NCI-H1436 (cell line): Measurements from ENCODE around the gene RNF38.
"Not testable (repeated sequence)": the region's sequence is repeated elsewhere in the genome, so short reads cannot be mapped to it uniquely, and the experiment has no call there.

Source experiments
- DNase-seq: peaks from one replicate; lab custom pipeline; 2025; lab: John Stamatoyannopoulos, UW

RNF38 gene

DNA sequence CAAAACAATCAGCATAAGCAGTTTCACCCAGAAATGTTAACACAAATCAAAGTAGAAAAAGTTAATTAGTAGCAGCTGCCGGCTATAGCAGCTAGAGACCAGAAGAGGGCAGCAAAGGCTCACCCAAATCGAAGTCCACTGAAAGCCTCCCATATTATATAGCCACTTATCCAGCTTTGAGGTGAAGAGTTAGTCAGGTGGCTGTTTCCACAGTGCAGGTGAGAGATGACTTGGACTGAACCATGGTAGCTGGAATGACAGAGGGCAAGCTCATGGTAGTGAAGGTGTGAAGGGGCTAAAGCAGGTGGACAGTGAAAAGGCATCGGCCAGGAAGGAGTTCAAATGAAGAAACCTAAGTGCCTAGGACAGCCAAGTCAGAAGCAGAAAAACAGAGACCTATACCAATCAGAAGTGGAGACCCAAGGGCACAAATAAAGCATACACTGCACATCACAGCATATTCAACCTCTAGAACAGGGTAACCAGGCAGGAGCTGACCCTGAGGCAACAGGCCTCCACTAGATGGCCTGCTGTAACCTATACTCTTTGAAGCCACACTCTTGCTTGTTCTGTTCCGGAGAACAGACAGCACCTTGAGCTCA lies 7.2 kb upstream of the RNF38 start:
- peak; percentile 75 for DNase-seq

DNA sequence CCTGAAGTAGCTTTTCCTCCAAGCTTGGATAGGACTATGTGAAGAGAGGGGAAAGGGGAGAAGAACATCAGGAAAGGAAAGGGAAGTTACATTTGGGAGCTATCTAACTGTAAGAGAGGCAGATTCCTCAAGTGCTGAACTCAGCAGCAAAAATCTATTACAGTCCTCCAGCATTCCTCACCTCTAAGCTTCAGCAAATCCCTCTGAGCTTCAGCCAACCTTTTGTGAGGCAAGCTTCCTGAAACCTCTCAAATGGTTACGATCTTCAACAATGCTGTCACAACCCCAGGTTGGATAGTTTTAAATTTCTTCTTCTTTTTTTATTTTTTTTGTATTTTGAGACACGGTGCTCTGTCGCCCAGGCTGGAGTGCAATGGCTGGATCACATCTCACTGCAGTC lies 2.5 kb upstream of the RNF38 start:
- DNase-seq, result no peak

DNA sequence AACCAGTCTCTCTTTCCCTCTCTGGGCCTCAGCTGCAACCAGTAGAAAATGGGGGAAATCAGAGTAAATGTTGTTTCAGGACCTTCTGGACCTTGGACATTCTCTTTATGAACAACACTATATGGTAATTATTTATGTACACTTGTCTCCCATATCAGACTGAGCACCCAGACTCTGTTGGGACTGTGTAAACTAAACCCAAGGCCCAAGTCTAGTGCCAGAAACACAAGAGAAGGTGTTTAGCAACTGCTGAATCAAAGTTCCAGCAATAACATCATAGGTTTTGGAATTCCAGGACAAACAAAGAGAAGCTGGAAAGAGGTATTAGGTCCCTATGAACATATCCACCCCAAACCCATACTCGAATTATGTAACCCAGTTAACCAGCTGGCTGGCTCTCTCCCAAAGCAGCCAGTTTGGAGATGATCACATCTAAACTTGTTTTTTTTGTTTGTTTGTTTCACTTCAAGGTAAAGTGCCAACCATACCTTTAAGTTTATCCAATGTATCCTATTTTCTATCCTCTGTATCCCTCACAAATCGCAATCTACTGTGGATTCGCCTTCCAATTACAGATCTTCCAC lies 1.9 kb upstream of the RNF38 start:
- DNase-seq, result no peak

DNA sequence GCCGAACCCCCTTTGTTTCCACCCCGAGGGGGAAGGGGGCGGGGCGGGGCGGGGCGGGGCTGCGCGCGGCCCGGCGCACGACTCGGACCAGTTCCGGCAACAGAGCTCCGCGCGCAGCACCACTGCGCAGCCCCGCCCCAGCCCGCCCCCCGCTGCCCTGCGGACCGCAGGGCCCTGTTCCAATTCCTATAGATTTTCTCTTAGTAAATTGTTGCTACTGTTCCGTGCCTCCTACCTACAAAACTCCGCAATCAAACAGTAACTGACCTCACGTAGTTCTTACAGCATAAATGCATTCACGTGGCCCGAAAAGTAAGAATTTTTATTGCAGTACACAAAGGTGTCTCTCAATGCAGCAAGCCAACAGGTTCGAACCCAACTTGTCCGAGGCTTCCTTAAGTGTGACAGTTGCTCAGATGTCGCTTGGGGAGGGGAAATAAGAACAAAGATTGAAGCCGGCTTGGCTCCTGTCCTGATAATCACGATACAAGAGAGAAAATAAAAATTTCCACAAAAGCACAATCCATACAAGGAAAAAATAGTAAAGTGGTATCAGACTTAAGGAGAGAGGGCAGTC lies 1.2 kb upstream of the RNF38 start:
- DNase-seq, result peak; percentile 84

DNA sequence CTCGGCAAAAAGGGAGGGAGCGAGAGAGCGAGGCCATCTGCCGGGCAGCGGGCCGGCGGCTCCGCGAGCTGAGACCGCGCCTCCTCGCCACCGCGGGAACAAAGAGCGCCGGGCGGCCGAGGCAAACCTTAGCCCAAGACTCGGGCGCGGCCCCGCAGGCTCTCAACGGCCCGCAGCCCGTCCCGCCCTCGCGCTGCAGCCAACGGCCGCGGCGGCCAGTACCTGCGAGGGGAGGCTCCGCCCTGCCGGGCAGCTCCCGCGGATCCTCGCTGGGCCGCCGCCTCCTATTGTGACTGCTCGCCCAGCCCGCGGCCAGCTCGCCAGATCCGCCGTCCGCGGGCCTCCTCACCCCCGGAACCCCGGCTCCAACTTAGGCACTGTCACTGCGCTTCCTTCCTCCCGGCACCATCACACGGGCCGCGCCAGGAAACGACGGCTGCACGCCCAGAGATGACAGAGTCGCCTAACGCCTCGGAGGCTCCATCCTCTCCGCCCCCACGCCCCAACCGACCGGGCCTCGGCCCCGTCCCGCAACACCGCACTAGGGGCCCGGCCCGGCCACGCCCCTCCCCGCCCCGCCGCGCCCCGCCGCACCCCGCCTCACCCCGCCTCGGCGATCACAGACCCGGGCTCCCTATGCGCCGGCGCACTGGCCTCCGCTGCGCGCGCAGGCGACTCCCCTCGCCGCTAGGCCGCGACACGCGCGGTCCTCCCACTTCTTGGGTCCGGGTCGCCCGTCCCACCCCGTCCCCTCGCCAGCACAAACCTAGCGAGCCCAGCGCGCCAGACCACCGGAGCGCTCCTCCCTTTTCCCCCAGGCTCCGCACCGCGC lies 479 bp upstream of the RNF38 start:
- peak; percentile 84 for DNase-seq

DNA sequence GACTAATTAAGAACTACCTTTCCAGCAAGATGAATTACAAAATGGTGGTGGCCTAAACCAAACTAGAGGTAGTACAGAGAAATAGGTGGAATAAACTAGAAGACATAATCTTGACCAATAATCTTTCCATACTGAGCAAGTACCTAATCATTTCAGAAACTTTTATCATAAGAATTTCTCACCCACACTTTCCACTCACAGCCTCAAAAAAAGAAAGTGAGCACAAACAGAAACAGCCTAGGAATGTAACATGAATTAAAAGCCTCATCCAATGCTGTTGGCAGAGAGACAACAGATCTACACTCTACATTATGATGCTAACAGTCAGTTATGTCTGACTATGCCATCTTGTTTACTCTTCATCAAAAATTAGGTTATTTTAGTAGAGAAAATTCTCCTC lies 1.3 kb downstream of the RNF38 start:
- no peak for DNase-seq

DNA sequence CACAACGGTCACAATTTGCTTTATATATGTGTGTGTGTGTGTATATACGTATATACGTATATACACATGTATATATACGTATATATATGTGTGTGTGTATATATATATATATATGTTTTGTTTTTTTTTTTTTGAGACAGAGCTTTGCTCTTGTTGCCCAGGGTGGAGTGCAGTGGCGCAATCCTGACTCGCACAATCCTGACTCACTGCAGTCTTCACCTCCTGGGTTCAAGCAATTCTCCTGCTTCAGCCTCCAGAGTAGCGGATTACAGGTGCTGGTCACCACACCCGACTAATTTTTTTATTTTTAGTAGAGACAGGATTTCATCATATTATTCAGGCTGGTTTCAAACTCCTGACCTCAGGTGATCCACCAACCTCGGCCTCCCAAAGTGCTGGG lies 3.1 kb downstream of the RNF38 start:
- no peak for DNase-seq

DNA sequence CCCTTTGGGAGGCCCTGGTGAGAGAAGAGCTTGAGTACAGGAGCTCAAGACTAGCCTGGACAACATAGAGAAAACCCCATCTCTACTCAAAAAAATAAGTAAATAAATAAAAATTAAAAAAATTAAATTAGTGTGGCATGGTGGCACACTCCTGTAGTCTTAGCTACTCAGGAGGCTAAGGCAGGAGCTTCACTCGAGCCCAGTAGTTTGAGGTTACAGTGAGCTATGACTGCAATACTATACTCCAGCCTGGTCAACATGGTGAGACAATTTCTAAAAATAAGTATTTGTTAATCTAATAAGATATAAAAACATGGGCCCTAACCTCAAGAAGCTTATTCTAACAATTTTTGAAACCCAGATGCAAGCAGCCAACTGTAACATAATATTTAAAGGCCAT lies 7.6 kb downstream of the RNF38 start:
- DNase-seq, result no peak

DNA sequence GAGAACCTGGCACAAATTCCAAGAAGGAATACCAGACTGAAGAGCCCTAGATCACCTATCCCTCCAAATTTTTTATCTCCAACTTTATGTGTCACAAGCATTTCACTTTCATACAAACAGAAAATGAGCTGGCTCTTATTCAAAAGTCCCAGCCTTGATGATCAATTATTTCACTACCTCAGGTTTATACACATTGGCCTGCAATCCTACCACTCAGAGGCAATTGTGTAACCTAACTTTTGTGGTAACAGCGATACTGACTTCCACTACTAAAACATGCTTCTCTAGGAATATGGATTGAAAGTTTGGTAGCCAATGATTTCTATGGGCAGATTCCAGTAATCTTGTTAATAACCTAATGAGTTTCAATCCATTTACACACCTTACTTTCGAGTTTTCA lies 10.5 kb downstream of the RNF38 start:
- DNase-seq, result no peak

DNA sequence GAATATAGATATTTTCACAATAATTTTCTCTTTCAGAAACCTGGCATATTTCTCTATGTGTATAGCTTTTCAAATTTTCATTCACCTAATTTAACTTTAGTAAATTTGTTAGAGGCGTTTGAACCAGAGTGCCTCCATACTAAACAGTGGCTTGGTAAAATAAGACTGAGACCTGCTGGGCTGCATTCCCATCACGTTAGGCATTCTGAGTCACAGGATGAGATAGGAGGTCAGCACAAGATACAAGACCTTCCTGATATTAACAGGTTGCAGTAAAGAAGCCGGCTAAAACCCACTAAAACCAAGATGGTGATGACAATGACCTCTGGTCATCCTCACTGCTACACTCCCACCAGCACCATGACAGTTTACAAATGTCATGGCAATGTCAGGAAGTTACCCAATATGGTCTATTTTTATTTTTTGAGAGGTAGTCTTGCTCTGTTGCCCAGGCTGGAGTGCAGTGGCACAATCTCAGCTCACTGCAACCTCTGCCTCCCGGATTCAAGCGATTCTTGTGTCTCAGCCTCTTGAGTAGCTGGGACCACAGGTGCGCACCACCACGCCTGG lies 13.6 kb downstream of the RNF38 start:
- not testable (repeated sequence) for DNase-seq

DNA sequence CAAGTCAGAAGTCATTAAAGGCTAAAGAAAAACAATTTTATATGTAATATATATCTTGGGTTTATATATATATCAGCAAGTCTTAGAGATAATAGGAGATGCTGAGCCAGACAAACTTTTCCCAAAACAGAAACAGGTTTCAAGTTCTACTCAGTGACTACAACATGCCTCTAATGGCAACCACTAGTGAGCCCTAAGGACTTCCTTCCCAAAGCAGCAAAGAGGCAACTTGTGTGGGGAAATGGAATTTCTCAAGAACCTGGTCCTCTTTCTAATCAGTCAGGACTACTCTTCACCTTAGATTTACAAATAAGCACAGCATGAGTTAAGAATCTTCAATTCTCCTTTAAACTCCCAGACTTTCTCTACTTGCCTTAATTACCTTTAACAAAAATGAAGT lies 17.6 kb downstream of the RNF38 start:
- DNase-seq, result no peak

DNA sequence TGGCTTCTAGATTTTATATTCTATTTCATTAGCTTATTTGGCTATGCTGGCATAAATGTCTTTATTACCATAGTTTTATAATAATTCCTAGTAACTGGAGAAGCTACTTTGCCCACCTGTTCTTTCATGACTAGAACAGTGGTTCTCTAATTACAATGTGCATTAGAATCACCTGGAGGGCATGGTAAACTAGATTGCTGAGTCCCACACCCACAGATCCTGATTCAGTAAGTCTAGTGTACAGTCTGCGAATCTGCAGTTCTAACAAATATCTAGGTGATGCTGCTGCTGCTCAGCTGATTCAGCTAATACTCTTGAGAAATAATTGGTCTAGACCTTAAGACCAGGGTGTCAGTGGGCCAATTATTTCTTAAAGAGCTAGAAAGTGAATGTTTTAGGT lies 35.5 kb downstream of the RNF38 start:
- DNase-seq, result no peak

DNA sequence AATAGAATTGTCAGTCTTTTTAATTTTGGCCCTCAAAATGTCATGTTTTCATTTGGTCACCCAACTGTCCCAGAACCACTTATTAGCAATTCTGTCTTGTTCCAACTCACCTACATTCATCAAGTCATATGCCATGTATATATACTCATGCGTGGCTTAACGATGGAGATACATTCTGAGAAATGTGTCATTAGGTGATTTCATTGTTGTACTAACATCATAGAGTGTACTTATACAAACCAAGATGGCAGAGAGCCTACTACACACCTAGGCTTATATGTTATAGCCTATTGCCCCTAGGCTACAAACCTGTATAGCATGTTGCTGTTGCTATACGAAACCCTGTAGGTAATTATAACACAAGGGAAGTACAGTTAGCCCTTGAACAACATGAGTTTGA lies 36.6 kb downstream of the RNF38 start:
- DNase-seq, result no peak

DNA sequence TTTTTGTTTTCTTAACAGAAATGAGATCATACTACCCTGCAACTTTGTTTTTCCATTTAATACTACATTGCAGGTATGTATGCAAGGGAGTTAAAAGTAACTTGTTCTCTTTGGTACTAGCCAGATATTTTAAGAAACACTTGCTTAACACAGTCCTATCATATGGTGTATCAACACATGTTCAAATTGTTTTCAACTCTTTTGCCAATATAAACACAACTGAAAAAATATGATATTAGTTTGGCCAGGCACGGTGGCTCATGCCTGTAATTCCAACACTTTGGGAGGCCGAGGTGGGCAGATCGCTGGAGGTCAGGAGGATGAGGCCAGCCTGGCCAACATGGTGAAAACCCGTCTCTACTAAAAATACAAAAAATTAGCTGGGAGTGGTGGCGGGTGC lies 41.6 kb downstream of the RNF38 start:
- DNase-seq, result no peak

DNA sequence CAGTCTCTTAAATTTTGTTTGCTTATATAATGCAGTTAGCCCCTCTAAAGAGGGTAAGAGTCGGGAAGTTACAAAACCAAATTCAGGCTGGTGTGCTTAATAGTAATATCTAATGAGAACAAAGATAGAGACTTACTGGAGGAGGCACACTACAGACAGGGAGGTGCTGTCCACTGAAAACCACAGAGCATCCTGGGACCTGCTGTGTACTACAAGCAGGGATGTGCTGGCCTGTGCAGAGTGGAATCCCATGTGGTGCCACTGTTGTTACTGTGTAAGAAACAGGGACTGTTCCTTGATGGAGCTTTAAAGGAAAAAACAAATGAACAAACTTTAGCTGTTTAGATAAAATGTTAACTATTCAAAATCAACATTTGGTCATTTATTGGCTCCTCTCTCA lies 42.4 kb downstream of the RNF38 start:
- DNase-seq, result no peak

DNA sequence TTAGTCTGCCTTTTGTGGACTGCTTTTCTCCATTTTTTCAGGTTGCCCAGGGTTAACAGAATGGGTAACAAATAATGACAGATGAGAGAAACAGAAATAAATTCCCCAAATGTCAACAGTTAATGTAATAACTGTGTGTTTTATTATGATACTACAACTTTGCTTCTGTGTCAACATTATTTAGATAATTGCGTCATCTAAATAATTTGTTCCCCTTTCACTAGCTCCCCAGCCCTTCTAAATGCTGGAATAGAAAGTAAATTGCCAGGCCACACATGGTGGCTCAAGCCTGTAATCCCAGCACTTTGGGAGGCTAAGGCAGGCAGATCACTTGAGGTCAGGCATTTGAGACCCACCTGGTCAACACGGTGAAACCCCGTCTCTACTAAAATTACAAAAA lies 53.5 kb downstream of the RNF38 start:
- no peak for DNase-seq

DNA sequence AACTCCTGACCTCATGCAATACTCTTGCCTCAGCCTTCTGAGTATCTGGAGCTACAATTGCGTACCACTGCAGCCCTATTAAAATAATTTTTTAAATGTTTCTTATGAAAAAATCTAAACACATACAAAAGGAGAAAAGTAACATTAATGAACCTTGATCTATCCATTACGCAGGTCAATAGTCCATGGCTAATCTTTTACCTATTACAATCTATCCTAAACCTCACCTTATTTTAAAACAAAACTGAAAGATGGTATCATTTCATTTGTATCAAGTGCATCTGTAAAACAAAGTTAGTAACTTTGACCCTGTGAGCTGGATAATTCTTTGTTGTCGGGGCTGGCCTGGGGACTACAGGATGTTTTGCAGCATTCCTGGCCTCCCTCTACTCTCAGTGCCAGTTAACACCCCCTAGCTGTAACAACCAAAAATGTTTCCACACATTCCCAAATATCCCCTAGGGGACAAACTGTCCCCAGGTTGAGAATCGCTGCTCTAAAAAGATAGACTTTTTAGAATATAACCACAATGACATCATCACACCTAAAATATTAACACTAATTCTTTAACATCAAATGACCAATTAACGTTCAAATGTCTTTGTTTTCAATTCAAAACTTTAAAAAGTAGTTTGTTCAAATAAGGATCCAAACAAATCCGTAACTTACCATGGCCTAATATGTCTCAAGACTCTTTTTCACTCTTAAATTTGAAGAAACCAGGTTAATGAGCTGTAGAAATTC lies 54.8 kb downstream of the RNF38 start:
- no peak for DNase-seq

DNA sequence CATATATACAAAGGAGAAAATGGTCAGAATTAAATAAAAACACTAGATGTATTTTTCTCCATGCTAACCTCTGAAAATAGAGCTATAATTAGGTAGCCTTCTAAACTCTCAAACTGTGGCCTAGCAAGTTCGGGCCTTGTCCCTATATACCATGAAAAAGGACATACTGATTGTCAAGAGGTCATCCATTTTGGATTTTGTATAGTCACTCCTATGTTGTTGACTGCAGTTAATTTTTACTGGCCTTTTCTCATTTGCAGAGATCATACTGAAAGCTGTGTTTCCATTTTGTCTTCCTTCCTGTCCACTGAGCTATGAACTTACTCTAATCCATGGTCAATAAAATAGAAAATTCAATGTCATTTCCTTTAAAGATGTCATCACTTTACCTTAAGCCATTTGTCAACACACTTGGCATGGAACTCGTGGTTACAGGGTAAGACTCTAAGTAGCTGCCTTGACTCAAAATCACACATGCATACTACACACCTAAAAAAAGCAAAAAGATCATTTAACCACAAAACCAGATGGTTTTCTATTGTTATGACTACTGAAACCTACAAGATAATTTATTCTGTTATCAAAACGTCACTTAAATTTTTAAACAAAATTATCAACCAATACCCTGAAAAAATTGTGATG lies 58.0 kb downstream of the RNF38 start:
- no peak for DNase-seq

DNA sequence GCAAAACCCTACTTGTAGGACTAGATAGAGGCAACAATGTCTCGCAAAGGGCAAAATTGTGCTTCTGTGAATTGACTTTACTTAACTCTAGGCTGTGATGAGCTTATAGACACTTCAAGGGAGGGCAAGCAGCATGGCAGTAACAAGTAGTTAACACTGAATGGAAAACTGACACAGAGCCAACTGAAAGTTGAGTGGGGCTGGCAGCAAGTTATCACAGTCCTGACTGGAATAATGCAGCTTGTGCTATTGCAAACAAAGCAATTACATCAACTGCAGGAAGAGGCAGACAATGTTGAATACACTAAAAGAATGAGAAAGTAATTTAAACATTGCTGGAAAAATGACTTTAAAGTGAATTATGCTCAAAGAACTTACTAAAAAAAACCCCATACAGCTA lies 62.2 kb downstream of the RNF38 start:
- DNase-seq, result no peak

DNA sequence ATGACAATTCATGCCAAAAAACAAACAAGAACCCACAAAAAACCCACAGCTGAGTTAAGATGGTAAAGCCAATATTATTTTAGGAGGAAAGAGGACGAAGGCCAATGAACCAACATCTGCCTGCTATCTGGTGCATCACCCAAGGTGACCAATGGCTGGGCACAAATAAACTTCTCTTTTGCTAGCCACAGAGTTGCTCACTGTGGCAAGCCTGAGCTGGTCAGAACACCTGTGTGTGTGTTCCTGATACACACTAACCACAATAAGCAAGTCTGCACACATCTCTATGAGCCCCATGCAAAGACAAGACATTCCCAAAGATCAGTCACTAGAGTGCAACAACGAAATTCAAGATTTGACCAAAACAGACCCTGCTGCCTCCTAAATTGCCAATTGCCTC lies 63.1 kb downstream of the RNF38 start:
- DNase-seq, result no peak

DNA sequence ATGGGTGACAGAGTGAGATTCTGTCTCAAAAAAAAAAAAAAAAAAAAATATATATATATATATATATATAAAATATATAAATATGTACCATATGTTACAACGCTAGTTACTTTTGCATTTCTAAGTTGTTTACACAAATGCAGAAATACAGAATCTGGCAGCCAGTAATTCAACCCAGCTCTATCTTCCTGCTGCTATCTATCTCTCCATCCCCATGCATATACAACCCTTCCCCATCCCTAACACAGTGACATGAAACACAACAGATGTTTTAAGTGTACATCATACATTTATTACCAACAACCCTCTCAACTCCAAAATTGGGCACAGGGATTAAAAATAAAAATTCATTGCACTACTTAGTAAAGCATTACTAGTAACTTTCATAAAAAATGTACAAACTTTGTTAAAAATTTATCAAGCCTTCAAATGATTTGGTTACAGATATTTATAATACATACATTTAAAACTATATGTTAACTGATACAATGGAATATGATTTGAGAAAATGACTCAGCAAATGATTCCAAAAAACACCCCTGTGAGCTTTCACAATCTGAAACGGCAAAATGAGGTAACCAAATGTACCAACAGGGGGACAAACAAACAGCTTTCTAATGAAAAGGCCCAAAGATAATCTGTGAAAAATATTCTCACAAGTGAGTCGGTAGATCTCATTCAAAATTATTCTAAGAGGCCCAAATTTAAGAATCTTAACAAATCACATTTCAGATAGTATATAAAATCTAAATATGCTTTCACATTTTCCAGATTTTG lies 63.8 kb downstream of the RNF38 start:
- no peak for DNase-seq
